Lung (tissue), 12 donors: ENCODE results near the gene WDR45B. TPM values are rescaled to one million over a fixed set of nuclear protein-coding genes. Genes with fewer than 3 reads are reported as not detected.

Experiments used
- ATAC-seq: fragments of 200-7000 bp; cut with Tn5 transposase; one replicate; pipeline ENCODE4 v1.9.1; 2020; ENCODE audit warnings: moderate number of reproducible peaks; ENCODE audit not compliant: insufficient read depth, low FRiP score
- DNase-seq, 3 donors: peaks; one replicate each; pipeline ENCODE4 v3.0.0-alpha.2; 2013 to 2017
- H3K27ac ChIP-seq, 2 donors: one replicate each; pipeline ENCODE4 v1.5.1; 2013; ENCODE audit warnings: mild to moderate bottlenecking in 2 of 2, moderate library complexity in 2 of 2, control low read depth in 1 of 2, inconsistent platforms in 1 of 2, low read depth in 1 of 2, low read length in 1 of 2
- H3K27me3 ChIP-seq, 3 donors: one replicate each; pipeline ENCODE4 v1.5.1; 2013; ENCODE audit warnings: low read length in 2 of 3; ENCODE audit not compliant: control insufficient read depth in 3 of 3, insufficient read depth in 3 of 3
- H3K36me3 ChIP-seq, 4 donors: one replicate each; pipeline ENCODE4 v1.5.1; 2013; ENCODE audit warnings: low read length in 4 of 4, mild to moderate bottlenecking in 1 of 4, moderate library complexity in 1 of 4; ENCODE audit not compliant: control insufficient read depth in 4 of 4, insufficient read depth in 4 of 4
- H3K4me1 ChIP-seq, 5 donors: one replicate each; pipeline ENCODE4 v1.5.1; 2013; ENCODE audit warnings: low read length in 5 of 5, mild to moderate bottlenecking in 2 of 5, moderate library complexity in 1 of 5; ENCODE audit not compliant: control insufficient read depth in 5 of 5, insufficient read depth in 5 of 5
- H3K4me3 ChIP-seq: one replicate; pipeline ENCODE4 v1.5.1; 2013; ENCODE audit warnings: mild to moderate bottlenecking, control low read depth, moderate library complexity
- H3K9ac ChIP-seq, 2 donors: one replicate each; pipeline ENCODE4 v1.5.1; 2013; ENCODE audit warnings: low read length in 2 of 2, control low read depth in 1 of 2; ENCODE audit not compliant: insufficient read depth in 1 of 2
- H3K9me3 ChIP-seq, 4 donors: one replicate each; pipeline ENCODE4 v1.5.1; 2013; ENCODE audit warnings: low read length in 3 of 4, mild to moderate bottlenecking in 1 of 4, moderate library complexity in 1 of 4; ENCODE audit not compliant: control insufficient read depth in 4 of 4, insufficient read depth in 3 of 4
- CTCF ChIP-seq: IDR thresholded peaks from 2 replicates; pipeline ENCODE4 v1.5.1; 2012; ENCODE audit warnings: mild to moderate bottlenecking; ENCODE audit errors: control extremely low read depth, extremely low read depth
- WGBS, 2 donors: extraction: QIAGEN DNeasy Blood & Tissue Kit; methylation state at CpG; one replicate each; pipeline ENCODE4 v1.1.7; 2013; 5-methylcytosine and 5-hydroxymethylcytosine counted together
- polyA plus RNA-seq, 2 donors: library from polyadenylated mRNA; stranded (reverse); fragments of 200-250 nt; gene quantifications; one replicate each; pipeline ENCODE4 v1.2.1, GENCODE V29; 2013
- total RNA-seq, 2 donors: library from RNA; depleted of rRNA in 1 of 2; stranded (reverse); fragments of >200 nt in 1 of 2; gene quantifications; one replicate each; pipeline ENCODE4 v1.2.1, GENCODE V29; 2014 to 2021
- donor health status: control.
- donor health status: control.
- donor health status: Bipolar disorder and iron deficiency.
- donor health status: healthy.
- donor health status: DM: yes; HTN: yes; CAD: no.

Gene WDR45B
- total and polyA plus RNA-seq, 4 donors: 39.6 to 92.8 (median 65.0) TPM

- H3K9ac ChIP-seq: no peak overlapping the region
- peaks cover 0 to 7% (median 2%) of the 10 kb centered on the region in 4 donors for H3K9me3 ChIP-seq
- H3K27me3 ChIP-seq: no peaks in the 10 kb centered on the region
- DNase-seq (no peak), ATAC-seq (no peak)
- peaks cover 0 to 8% (median 5%) of the 10 kb centered on the region in 5 donors for H3K4me1 ChIP-seq
- TF ChIP-seq CTCF: no peak
- no peak overlapping the region for H3K4me3 ChIP-seq
- no peak overlapping the region for H3K27ac ChIP-seq
- H3K36me3 ChIP-seq: peaks cover 0 to 4% (median 4%) of the 10 kb centered on the region in 4 donors
- 92 to 94% methylated on average over 15 to 16 of the region's 16 CpGs for WGBS, 2 donors
These were observed 44.0 kb upstream of the WDR45B start for GRCh38 chr17:82692268-82692667.

GRCh38 chr17:82691714-82692113 is 43.5 kb upstream of the WDR45B start:
- WGBS, 2 donors: 94 to 96% methylated on average over 13 to 14 of the region's 17 CpGs
- no peak for DNase-seq
- no peak for ATAC-seq
- H3K27me3 ChIP-seq: no peaks in the 10 kb centered on the region
- peaks cover 0 to 7% (median 2%) of the 10 kb centered on the region in 4 donors for H3K9me3 ChIP-seq
- no peak overlapping the region for H3K27ac ChIP-seq
- H3K9ac ChIP-seq: no peak overlapping the region
- H3K36me3 ChIP-seq: peaks cover 0 to 4% (median 4%) of the 10 kb centered on the region in 4 donors
- H3K4me1 ChIP-seq: peaks cover 0 to 2% (median 0%) of the 10 kb centered on the region in 5 donors
- TF ChIP-seq CTCF: no peak
- no peak overlapping the region for H3K4me3 ChIP-seq

DNA sequence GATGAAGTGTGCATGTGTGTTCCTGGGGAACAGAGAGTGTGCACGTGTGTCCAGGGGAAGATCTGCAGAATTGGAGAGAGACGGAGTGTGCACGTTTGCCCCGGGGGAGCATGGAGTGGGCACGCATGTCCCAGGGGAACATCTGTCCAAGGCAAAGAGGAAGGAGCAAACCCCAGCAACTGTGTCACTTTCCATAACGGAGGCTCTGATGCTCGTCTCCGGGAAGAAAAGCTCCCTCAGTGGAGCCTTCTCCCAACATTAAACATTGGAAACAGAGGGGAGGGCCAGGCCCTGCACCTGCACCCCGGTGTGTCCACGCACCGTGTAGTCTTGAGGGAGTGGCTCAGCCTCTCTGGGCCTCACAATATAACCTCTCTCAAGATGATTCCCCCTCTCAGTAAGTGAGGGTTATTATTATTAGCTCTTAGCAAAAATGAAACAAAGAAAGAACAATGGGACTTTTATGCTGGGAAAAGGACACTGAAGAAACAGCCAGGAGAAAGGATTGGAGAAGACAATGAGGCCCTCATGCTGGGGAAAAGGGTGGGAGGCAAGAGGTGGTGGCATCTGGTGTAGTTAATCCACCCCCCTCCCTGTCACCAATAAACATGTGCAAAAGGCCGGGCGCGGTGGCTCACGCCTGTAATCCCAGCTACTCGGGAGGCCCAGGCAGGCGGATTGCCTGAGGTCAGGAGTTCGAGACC is 42.7 kb upstream of the WDR45B start:
- Histone ChIP-seq H3K36me3 (peaks cover 0 to 4% (median 2%) of the 10 kb centered on the region in 4 donors), H3K4me1 (peaks cover 0 to 2% (median 0%) of the 10 kb centered on the region in 5 donors), H3K27ac (no peak overlapping the region), H3K4me3 (no peak overlapping the region), H3K9ac (no peak overlapping the region), H3K27me3 (no peaks in the 10 kb centered on the region), H3K9me3 (peaks cover 0 to 7% (median 2%) of the 10 kb centered on the region in 4 donors)
- DNase-seq (no peak), ATAC-seq (no peak)
- 87 to 88% methylated on average over 18 of the region's 18 CpGs for WGBS, 2 donors
- no peak for TF ChIP-seq CTCF
